Measurements from ENCODE around the gene VPS54.

DNA sequence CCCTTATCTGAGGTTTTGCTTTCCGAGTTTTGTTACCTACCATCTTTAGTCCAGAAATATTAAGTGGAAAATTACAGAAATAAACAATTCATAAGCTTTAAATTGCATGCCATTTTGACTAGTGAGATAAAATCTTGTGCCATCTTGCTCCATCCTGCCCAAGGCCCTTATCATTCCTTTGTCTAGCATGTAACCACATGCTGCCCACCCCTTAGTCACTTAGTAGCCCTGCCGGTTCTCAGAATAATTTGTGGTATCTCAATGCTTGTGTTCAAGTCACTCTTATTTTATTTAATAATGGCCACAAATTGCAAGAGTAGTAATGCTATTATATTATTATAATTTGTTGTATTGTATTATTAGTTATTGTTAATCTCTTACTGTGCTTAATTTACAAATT lies 36.8 kb upstream of the VPS54 start:
- TF ChIP-seq, protein P1, sequence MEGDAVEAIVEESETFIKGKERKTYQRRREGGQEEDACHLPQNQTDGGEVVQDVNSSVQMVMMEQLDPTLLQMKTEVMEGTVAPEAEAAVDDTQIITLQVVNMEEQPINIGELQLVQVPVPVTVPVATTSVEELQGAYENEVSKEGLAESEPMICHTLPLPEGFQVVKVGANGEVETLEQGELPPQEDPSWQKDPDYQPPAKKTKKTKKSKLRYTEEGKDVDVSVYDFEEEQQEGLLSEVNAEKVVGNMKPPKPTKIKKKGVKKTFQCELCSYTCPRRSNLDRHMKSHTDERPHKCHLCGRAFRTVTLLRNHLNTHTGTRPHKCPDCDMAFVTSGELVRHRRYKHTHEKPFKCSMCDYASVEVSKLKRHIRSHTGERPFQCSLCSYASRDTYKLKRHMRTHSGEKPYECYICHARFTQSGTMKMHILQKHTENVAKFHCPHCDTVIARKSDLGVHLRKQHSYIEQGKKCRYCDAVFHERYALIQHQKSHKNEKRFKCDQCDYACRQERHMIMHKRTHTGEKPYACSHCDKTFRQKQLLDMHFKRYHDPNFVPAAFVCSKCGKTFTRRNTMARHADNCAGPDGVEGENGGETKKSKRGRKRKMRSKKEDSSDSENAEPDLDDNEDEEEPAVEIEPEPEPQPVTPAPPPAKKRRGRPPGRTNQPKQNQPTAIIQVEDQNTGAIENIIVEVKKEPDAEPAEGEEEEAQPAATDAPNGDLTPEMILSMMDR (IDR thresholded peaks at IDR 0.05; ENCODE audit: insufficient read depth, low read length) = no peak
- TF ChIP-seq POLR2AphosphoS5 (IDR thresholded peaks at IDR 0.05; ENCODE audit: low read depth) = no peak

Measured in HL-60 (cell line).